ENCODE data around the gene RETREG3.

GRCh38 chr17:42536048-42536371 lies 73.2 kb downstream of the RETREG3 start, which contains the start of gene NAGLU:
- no peak for TF ChIP-seq CTCF (conservative IDR thresholded peaks at IDR 0.05 in 1 of 2, IDR thresholded peaks at IDR 0.05 in 1 of 2; ENCODE audit: low read depth in 1 of 2, low read length in 2 of 2)
- no peak for TF ChIP-seq EZH2 (IDR thresholded peaks at IDR 0.05; ENCODE audit: low read length, missing control alignments)

All from fibroblast of lung (primary cell).